Adrenal gland (tissue), 12 donors: Measurements from ENCODE around the gene ART1. TPM values are rescaled to one million over a fixed set of nuclear protein-coding genes. Genes with fewer than 3 reads are reported as not detected.

Source experiments
- DNase-seq, 7 donors: peaks; one replicate each; pipeline ENCODE4 v3.0.0-alpha.2; 2019 to 2020
- H3K27ac ChIP-seq, 5 donors: fragments of 200-600 bp; sonication (generic) in 4 of 5; 1 replicate in 3 of 5; 2 replicates in 2 of 5; pipeline versions ENCODE4 v1.5.1 to v1.8.0; 2016 to 2020; ENCODE audit warnings: mild to moderate bottlenecking in 1 of 5
- H3K27me3 ChIP-seq: fragments of 200-600 bp; 2 replicates; pipeline ENCODE4 v1.8.0; 2021
- H3K36me3 ChIP-seq, 2 donors: fragments of 200-600 bp; replicated peaks in 1 of 2; 1 replicate in 1 of 2; 2 replicates in 1 of 2; pipeline versions ENCODE4 v1.5.1 to v1.8.0; 2018 to 2022
- H3K4me1 ChIP-seq, 2 donors: fragments of 200-600 bp; replicated peaks in 1 of 2; 1 replicate in 1 of 2; 2 replicates in 1 of 2; pipeline versions ENCODE4 v1.5.1 to v1.8.0; 2018 to 2021
- H3K4me3 ChIP-seq, 4 donors: fragments of 200-600 bp; sonication (generic) in 3 of 4; one replicate each; pipeline ENCODE4 v1.5.1; 2016 to 2018
- H3K9me3 ChIP-seq, 3 donors: fragments of 200-600 bp; sonication (generic) in 1 of 3; replicated peaks in 1 of 3; 1 replicate in 2 of 3; 2 replicates in 1 of 3; pipeline versions ENCODE4 v1.5.1 to v1.8.0; 2016 to 2021
- CTCF ChIP-seq, 6 experiments: fragments of 450-650 bp in 4 of 6; fragments of 200-600 bp in 2 of 6; sonication (generic) in 1 of 6; IDR thresholded peaks; 1 replicate in 5 of 6; 2 replicates in 1 of 6; pipeline versions ENCODE4 v1.5.1 to v1.8.0; 2016 to 2021; ENCODE audit warnings: antibody characterized with exemption in 6 of 6, mild to moderate bottlenecking in 2 of 6, moderate library complexity in 1 of 6
- POLR2A ChIP-seq, 2 donors: fragments of 450-650 bp; IDR thresholded peaks; one replicate each; pipeline ENCODE4 v1.6.1; 2017; ENCODE audit warnings: antibody characterized with exemption in 2 of 2, mild to moderate bottlenecking in 2 of 2, moderate library complexity in 1 of 2
- WGBS, 4 donors: extraction: QIAGEN DNeasy Blood & Tissue Kit in 2 of 4; methylation state at CpG; one replicate each; pipeline versions ENCODE4 v1.1.5 to v1.1.7; 2013 to 2017; 5-methylcytosine and 5-hydroxymethylcytosine counted together
- intact Hi-C, 2 donors: fragments of 100-400 bp; cut with DNase I; formaldehyde crosslinking; loops; one replicate each; pipeline versions ENCODE4 v1.14.1 to v1.15.0; 2022 to 2023
- polyA plus RNA-seq, 3 donors: library from polyadenylated mRNA; stranded (reverse); fragments of 200-250 nt in 2 of 3; fragments of 350-450 nt in 1 of 3; fragmentation: Illumina TruSeq in 1 of 3; extraction: RNeasy Lipid Tissue Mini Kit (QIAGEN cat#74804) in 1 of 3; gene quantifications; one replicate each; pipeline ENCODE4 v1.2.3, GENCODE V29; 2013 to 2014
- total RNA-seq, 9 donors: library from RNA; depleted of rRNA in 4 of 9; stranded (reverse); fragments of >200 nt in 4 of 9; fragments of 120-200 nt in 1 of 9; fragmentation: NEBNext Ultra II Directional in 1 of 9; extraction: Animal tissue kit (Norgen Biotek cat#: 25700) in 1 of 9; gene quantifications; one replicate each; pipeline versions ENCODE4 v1.1.0 to v1.2.4, GENCODE V29; 2013 to 2023
- donor health status: healthy with polysubstance abuse.
- donor health status: Bipolar disorder and iron deficiency.
- donor health status: DM: yes; HTN: yes; CAD: no.
- donor health status: DM: no; HTN: no; CAD: no.
- donor health status: DM: no; HTN: no; CAD: no.
- donor health status: DM: yes; HTN: yes; CAD: no.

ART1 gene
- total and polyA plus RNA-seq, 12 donors, result 0.46 to 5.2 (median 0.53) TPM; not detected in 8

- Histone ChIP-seq H3K9me3 (no peaks in the 10 kb centered on the region), H3K4me3 (no peak overlapping the region), H3K36me3 (peaks cover 0 to 55% of the 10 kb centered on the region in 2 donors), H3K4me1 (no peaks in the 10 kb centered on the region), H3K27ac (no peak overlapping the region), H3K27me3 (no peaks in the 10 kb centered on the region)
- intact Hi-C loops, result no loop called here
- TF ChIP-seq CTCF (IDR thresholded peaks at IDR 0.05) (no peak), POLR2A (IDR thresholded peaks at IDR 0.05) (no peak)
- 67 to 82% (median 77%) methylated on average over 3 of the region's 3 CpGs for WGBS, 4 donors
- no peak for DNase-seq
Observed at GRCh38 chr11:3703383-3703782, 58.5 kb downstream of the ART1 start.

- H3K4me3 ChIP-seq, result no peak overlapping the region
- peaks cover 0 to 52% of the 10 kb centered on the region in 2 donors for H3K36me3 ChIP-seq
- TF ChIP-seq POLR2A (IDR thresholded peaks at IDR 0.05) (no peak), CTCF (IDR thresholded peaks at IDR 0.05) (no peak)
- no peaks in the 10 kb centered on the region for H3K4me1 ChIP-seq
- no peak overlapping the region for H3K27ac ChIP-seq
- H3K9me3 ChIP-seq, result no peaks in the 10 kb centered on the region
- no peak for DNase-seq
- intact Hi-C loops, result no loop called here
- 94 to 100% (median 95%) methylated on average over 2 of the region's 2 CpGs for WGBS, 4 donors
- no peaks in the 10 kb centered on the region for H3K27me3 ChIP-seq
Observed at GRCh38 chr11:3707176-3707575, 62.2 kb downstream of the ART1 start.

DNA sequence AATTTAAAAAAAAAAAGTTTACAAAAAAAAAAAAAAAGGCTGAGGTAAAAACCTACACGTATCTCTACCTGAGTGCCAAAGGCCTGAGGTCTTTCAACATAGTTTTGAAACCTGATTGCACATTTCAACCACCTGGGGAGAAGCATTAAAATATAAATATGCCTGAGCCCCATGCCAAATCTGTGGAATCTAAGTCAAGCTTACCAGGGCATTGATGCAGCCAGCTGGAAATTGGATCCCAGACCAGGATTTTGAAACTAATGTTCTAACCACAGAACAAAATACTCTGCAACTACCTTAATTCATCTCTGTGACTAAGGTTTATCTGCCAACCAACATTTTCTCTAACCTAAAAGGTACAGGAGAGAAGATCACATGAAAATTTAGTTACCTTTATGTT is 65.0 kb downstream of the ART1 start:
- Histone ChIP-seq H3K27me3 (no peaks in the 10 kb centered on the region), H3K9me3 (no peaks in the 10 kb centered on the region), H3K27ac (no peak overlapping the region), H3K4me1 (no peaks in the 10 kb centered on the region), H3K36me3 (peaks cover 0 to 49% of the 10 kb centered on the region in 2 donors), H3K4me3 (no peak overlapping the region)
- DNase-seq, result no peak
- intact Hi-C loops, result no loop called here
- 80 to 93% (median 87%) methylated on average over 1 of the region's 1 CpG for WGBS, 4 donors
- TF ChIP-seq POLR2A (IDR thresholded peaks at IDR 0.05), result no peak
- no peak for TF ChIP-seq CTCF (IDR thresholded peaks at IDR 0.05)

DNA sequence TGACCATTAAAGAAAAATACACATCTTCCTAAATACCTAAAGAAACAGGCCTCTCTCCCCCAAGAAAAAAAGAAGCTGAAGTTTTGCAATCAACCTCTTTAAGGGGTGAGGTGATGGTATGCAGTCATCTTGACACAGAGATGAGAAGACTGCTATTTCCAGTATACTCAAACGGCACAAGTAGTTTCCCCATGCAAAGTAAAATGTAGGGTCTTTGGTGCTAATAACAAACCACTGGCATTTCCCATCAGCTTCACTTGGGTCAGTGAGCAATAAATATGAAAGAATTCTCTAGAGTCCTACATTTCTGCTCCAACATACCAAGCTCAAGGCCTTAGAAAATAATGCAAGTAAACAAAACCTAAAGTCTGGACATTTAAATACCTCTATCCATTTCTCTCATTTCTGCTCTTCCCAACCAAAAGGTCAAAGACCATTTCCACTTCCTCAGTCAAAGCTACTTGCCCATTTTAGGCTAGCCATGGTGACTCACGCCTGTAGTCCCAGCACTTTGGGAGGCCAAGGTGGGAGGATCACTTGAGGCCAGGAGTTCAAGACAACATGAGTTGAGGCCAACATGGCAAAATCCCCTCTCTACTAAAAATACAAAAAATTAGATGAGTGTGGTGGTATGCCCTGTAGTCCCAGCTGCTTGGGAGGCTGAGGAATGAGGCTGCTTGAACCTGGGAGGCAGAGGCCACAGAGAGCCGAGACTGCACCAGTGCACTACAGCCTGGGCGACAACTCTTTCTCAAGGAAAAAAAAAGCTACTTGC is 65.7 kb downstream of the ART1 start:
- intact Hi-C loops, result no loop called here
- Histone ChIP-seq H3K36me3 (peaks cover 0 to 46% of the 10 kb centered on the region in 2 donors), H3K4me1 (no peaks in the 10 kb centered on the region), H3K27ac (no peak overlapping the region), H3K9me3 (no peaks in the 10 kb centered on the region), H3K27me3 (no peaks in the 10 kb centered on the region), H3K4me3 (no peak overlapping the region)
- WGBS, 4 donors, result 94 to 96% (median 95%) methylated on average over 4 of the region's 4 CpGs
- TF ChIP-seq CTCF (IDR thresholded peaks at IDR 0.05), result no peak
- TF ChIP-seq POLR2A (IDR thresholded peaks at IDR 0.05), result no peak
- no peak for DNase-seq
